ENCODE data around the gene MLLT6. TPM values are rescaled to one million over a fixed set of nuclear protein-coding genes. Genes with fewer than 3 reads are reported as not detected.

MLLT6 gene
- total RNA-seq, 1 donor from 2014 or later: 20.9 TPM

DNA sequence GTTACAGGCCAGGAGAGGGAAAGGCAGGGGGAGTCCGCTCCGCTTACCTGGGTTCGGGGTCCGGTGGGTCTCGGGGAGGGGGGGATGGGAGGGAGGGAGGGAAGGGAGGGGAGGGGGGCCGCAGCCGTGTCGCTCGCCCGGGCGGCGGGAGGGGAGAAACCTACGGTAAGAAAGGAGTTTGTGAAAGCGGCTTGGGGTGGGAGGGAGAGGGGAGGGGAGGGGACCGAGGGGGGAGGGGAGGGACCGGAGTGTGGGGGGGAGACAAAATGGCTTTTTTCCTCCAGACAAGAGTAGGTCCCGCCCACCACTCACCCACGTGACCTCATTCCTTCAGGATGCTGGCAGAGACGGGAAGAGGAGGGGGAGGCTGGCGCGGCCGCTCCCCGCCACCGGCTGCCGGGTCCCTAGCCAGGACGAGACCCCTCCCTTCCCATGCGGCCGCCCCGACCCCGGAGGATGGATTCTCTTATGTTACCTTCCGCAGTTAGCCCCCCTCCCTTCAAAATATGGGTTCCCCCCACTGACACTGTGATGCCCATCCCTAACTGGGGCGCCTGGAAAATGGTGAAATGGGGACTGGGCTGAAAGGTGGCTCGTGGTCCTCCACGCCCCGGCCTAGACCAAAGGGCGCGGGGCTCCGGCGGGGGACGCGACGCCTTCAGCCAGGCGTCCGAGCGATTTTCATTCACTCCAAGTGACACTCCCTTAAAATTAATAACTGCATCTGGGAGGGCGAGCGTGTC is 43.2 kb downstream of the MLLT6 start, which contains the start of gene PCGF2:
Gene PCGF2 (minus strand): TSS at position 188 of the 743 bp plus-strand sequence. CDS start 7,934 bp downstream, outside the sequence.
- Histone ChIP-seq H3K9ac (ENCODE audit: low read length) (peak within 1 kb of the TSS; percentile 90), H3K4me3 (ENCODE audit: insufficient read depth, low read depth, low read length) (peak within 1 kb of the TSS; percentile 84), H3K4me2 (ENCODE audit: low read length) (peak within 1 kb of the TSS; percentile 97), H3K27ac (ENCODE audit: low read depth, low read length) (peak within 1 kb of the TSS; percentile 61), H4K20me1 (ENCODE audit: insufficient read depth, low read length) (peaks cover 43% of the 10 kb centered on the region), H3K4me1 (ENCODE audit: insufficient read depth, low read length) (peaks cover 39% of the 10 kb centered on the region), H3K36me3 (ENCODE audit: insufficient read depth, low read length) (no peaks in the 10 kb centered on the region), H3K27me3 (ENCODE audit: insufficient read depth, low read length) (no peaks in the 10 kb centered on the region), H2AFZ (ENCODE audit: low read depth, low read length) (peak within 1 kb of the TSS; percentile 76), H3K9me3 (ENCODE audit: insufficient read depth, low read depth, low read length) (no peaks in the 10 kb centered on the region), H3K79me2 (ENCODE audit: insufficient read depth, low read length) (peaks cover 58% of the 10 kb centered on the region)
- Mint-ChIP-seq H3K27ac (ENCODE audit: unreplicated experiment) (no peak within 1 kb of the TSS), H3K36me3 (ENCODE audit: low read depth, unreplicated experiment) (peaks cover 3% of the 10 kb centered on the region), H3K9me3 (ENCODE audit: unreplicated experiment) (peaks cover 2% of the 10 kb centered on the region), H3K27me3 (ENCODE audit: low read depth, unreplicated experiment) (no peaks in the 10 kb centered on the region), H3K4me1 (ENCODE audit: low read depth, unreplicated experiment) (peaks cover 29% of the 10 kb centered on the region), H3K4me3 (ENCODE audit: unreplicated experiment) (peak within 1 kb of the TSS; percentile 99)
- DNase-seq (ENCODE audit: low read depth) (peak; percentile 78), FAIRE-seq (no peak)
- no peak for TF ChIP-seq EZH2 (IDR thresholded peaks at IDR 0.05; ENCODE audit: insufficient read depth, low read length)
- TF ChIP-seq, protein P1, sequence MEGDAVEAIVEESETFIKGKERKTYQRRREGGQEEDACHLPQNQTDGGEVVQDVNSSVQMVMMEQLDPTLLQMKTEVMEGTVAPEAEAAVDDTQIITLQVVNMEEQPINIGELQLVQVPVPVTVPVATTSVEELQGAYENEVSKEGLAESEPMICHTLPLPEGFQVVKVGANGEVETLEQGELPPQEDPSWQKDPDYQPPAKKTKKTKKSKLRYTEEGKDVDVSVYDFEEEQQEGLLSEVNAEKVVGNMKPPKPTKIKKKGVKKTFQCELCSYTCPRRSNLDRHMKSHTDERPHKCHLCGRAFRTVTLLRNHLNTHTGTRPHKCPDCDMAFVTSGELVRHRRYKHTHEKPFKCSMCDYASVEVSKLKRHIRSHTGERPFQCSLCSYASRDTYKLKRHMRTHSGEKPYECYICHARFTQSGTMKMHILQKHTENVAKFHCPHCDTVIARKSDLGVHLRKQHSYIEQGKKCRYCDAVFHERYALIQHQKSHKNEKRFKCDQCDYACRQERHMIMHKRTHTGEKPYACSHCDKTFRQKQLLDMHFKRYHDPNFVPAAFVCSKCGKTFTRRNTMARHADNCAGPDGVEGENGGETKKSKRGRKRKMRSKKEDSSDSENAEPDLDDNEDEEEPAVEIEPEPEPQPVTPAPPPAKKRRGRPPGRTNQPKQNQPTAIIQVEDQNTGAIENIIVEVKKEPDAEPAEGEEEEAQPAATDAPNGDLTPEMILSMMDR (IDR thresholded peaks at IDR 0.05; ENCODE audit: insufficient read depth, low read depth, low read length): no peak

DNA sequence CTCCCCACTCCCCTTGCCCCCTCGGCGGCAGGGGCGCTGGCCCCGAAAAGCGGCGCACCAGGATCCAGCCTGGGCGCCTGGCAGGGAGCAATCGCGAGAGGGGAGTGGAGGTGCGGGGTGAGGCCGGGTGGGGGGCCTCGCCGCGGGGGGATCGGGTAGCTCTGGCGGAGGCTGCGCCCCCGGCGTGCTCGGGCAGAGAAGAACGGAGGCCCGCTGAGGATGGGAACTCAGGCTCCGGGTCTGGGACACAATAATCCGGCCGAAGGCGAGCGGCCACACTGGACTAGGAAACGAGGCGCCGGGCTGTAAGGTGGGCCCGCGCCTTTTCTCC is 43.8 kb downstream of the MLLT6 start:
- Mint-ChIP-seq H3K36me3 (ENCODE audit: low read depth, unreplicated experiment) (peaks cover 4% of the 10 kb centered on the region), H3K27ac (ENCODE audit: unreplicated experiment) (no peak overlapping the region), H3K4me1 (ENCODE audit: low read depth, unreplicated experiment) (peaks cover 30% of the 10 kb centered on the region), H3K27me3 (ENCODE audit: low read depth, unreplicated experiment) (no peaks in the 10 kb centered on the region), H3K9me3 (ENCODE audit: unreplicated experiment) (peaks cover 2% of the 10 kb centered on the region), H3K4me3 (ENCODE audit: unreplicated experiment) (peak overlapping the region; percentile 99)
- Histone ChIP-seq H3K4me3 (ENCODE audit: insufficient read depth, low read depth, low read length) (peak overlapping the region; percentile 61), H3K27me3 (ENCODE audit: insufficient read depth, low read length) (no peaks in the 10 kb centered on the region), H4K20me1 (ENCODE audit: insufficient read depth, low read length) (peaks cover 42% of the 10 kb centered on the region), H3K36me3 (ENCODE audit: insufficient read depth, low read length) (no peaks in the 10 kb centered on the region), H2AFZ (ENCODE audit: low read depth, low read length) (peak overlapping the region; percentile 76), H3K79me2 (ENCODE audit: insufficient read depth, low read length) (peaks cover 58% of the 10 kb centered on the region), H3K4me2 (ENCODE audit: low read length) (peak overlapping the region; percentile 92), H3K4me1 (ENCODE audit: insufficient read depth, low read length) (peaks cover 43% of the 10 kb centered on the region), H3K9ac (ENCODE audit: low read length) (peak overlapping the region; percentile 72), H3K27ac (ENCODE audit: low read depth, low read length) (peak overlapping the region; percentile 16), H3K9me3 (ENCODE audit: insufficient read depth, low read depth, low read length) (no peaks in the 10 kb centered on the region)
- TF ChIP-seq, protein P1 (IDR thresholded peaks at IDR 0.05; ENCODE audit: insufficient read depth, low read depth, low read length): no peak
- TF ChIP-seq EZH2 (IDR thresholded peaks at IDR 0.05; ENCODE audit: insufficient read depth, low read length): no peak
- FAIRE-seq (no peak), DNase-seq (ENCODE audit: low read depth) (no peak)

Data from astrocyte (in vitro differentiated cells and primary cell).